ENCODE data around the gene ASIC4.

ASIC4 gene

DNA sequence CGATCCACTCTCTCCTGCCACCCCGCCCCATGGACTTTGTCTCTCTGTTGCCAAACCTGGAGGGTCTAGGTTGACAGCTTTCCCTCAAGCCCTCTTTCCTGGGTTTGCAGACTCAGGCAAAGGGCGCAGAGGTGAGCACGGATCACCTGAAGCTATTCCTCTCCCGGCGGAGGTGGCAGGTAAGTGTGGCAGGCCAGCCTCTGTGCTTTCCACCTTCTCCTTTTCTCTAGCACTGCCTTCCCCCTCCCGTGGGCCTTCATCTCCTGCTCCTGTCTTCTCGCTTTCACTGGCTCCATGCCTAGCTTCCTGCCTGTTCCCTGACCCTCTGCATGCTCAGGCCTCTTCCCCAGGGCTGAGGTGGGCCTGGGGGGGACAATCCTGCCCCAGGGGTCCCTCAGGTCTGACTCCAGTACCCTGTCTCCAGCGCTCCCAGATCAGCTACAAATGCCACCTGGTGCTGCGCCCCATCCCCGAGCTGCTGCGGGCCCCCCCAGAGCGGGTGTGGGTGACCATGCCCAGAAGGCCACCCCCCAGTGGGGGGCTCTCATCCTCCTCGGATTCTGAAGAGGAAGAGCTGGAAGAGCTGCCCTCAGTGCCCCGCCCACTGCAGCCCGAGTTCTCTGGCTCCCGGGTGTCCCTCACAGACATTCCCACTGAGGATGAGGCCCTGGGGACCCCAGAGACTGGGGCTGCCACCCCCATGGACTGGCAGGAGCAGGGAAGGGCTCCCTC is 31.4 kb upstream of the ASIC4 start:
- no peak for DNase-seq

DNA sequence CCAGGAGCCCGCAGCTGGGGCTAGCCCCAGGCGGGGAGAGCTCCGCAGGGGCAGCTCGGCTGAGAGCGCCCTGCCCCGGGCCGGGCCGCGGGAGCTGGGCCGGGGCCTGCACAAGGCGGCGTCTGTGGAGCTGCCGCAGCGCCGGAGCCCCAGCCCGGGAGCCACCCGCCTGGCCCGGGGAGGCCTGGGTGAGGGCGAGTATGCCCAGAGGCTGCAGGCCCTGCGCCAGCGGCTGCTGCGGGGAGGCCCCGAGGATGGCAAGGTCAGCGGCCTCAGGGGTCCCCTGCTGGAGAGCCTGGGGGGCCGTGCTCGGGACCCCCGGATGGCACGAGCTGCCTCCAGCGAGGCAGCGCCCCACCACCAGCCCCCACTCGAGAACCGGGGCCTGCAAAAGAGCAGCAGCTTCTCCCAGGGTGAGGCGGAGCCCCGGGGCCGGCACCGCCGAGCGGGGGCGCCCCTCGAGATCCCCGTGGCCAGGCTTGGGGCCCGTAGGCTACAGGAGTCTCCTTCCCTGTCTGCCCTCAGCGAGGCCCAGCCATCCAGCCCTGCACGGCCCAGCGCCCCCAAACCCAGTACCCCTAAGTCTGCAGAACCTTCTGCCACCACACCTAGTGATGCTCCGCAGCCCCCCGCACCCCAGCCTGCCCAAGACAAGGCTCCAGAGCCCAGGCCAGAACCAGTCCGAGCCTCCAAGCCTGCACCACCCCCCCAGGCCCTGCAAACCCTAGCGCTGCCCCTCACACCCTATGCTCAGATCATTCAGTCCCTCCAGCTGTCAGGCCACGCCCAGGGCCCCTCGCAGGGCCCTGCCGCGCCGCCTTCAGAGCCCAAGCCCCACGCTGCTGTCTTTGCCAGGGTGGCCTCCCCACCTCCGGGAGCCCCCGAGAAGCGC is 30.6 kb upstream of the ASIC4 start:
- DNase-seq = peak; percentile 33

DNA sequence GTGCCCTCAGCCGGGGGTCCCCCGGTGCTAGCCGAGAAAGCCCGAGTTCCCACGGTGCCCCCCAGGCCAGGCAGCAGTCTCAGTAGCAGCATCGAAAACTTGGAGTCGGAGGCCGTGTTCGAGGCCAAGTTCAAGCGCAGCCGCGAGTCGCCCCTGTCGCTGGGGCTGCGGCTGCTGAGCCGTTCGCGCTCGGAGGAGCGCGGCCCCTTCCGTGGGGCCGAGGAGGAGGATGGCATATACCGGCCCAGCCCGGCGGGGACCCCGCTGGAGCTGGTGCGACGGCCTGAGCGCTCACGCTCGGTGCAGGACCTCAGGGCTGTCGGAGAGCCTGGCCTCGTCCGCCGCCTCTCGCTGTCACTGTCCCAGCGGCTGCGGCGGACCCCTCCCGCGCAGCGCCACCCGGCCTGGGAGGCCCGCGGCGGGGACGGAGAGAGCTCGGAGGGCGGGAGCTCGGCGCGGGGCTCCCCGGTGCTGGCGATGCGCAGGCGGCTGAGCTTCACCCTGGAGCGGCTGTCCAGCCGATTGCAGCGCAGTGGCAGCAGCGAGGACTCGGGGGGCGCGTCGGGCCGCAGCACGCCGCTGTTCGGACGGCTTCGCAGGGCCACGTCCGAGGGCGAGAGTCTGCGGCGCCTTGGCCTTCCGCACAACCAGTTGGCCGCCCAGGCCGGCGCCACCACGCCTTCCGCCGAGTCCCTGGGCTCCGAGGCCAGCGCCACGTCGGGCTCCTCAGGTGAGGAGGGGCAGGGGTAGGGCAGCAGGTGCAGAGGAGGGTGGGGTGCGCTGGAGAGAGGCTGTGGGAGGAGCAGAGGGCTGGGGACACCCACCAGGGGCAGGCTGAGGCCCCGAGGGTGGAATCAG is 29.7 kb upstream of the ASIC4 start:
- DNase-seq = peak; percentile 33

DNA sequence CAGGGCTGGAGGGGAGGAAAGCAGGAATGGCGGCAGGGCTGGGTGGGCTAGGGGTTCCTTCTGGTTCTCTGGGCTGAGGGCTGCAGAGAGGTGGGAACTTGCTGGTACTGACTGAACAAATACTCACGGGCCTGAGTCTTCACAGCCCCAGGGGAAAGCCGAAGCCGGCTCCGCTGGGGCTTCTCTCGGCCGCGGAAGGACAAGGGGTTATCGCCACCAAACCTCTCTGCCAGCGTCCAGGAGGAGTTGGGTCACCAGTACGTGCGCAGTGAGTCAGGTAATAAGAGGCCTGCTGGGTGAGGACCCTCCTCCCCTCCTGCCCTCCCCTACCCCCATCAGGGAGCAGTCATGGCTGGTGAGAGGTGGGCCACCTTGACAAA is 29.1 kb upstream of the ASIC4 start:
- DNase-seq = no peak

DNA sequence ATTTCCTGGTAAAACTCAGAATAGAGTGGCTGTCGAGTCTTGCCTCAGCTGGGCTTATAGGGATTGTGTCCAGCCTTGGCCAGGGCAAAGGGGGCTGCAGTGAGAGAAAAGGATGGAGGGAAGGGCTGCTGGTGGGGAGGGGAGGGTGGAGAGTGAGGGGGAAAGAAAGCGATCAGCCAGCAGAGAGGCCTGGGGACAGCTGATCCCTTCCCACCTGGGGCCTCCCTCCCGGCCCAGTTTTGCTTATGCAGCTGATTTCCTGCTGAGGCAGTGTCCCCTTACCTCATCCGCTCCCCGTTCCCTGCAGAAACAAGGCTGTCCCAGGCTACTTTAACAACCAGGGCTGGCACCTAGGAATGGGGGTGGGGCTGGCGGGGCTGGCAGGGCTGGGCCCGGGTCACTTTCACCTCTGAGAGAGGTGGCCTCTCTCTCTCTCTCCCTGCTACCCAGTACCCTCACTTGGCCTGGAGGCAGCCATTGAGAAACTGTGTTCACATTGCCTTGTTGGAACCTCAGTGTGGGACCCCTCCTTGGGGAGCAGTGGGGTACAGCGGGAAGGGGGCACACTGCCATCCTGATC is 27.8 kb upstream of the ASIC4 start:
- peak; percentile 23 for DNase-seq

DNA sequence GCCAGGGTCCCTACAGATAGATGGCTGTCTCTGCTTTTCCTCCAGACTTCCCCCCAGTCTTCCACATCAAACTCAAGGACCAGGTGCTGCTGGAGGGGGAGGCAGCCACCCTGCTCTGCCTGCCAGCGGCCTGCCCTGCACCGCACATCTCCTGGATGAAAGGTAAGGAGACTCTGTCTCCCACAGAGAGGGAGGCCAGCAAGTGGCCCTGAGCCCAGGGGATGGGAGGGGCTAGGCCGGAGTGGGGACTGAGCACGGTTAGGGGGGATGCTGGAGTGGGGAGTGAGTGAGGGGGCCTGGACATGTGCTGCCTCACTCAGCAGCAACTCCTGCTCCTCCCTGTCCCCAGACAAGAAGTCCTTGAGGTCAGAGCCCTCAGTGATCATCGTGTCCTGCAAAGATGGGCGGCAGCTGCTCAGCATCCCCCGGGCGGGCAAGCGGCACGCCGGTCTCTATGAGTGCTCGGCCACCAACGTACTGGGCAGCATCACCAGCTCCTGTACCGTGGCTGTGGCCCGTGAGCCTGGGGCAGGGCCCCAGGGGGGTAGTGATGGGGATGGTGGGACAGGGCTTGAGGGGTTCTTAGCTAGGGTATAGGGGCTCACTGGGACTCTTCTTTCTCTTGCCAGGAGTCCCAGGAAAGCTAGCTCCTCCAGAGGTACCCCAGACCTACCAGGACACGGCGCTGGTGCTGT is 26.0 kb upstream of the ASIC4 start:
- no peak for DNase-seq

DNA sequence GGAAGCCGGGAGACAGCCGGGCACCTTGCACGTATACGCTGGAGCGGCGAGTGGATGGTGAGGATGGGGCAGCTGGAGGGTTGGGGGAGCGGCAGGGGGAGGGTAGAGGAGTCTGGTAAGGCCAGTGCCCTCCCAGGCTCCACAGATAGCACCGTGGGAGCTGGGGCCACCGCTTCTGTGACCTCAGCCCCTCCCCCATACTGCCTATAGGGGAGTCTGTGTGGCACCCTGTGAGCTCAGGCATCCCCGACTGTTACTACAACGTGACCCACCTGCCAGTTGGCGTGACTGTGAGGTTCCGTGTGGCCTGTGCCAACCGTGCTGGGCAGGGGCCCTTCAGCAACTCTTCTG is 25.5 kb upstream of the ASIC4 start:
- no peak for DNase-seq

DNA sequence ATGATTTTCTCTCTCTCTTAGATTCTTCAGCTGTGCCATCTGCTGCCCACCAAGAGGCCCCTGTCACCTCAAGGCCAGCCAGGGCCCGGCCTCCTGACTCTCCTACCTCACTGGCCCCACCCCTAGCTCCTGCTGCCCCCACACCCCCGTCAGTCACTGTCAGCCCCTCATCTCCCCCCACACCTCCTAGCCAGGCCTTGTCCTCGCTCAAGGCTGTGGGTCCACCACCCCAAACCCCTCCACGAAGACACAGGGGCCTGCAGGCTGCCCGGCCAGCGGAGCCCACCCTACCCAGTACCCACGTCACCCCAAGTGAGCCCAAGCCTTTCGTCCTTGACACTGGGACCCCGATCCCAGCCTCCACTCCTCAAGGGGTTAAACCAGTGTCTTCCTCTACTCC is 25.0 kb upstream of the ASIC4 start:
- DNase-seq = no peak

DNA sequence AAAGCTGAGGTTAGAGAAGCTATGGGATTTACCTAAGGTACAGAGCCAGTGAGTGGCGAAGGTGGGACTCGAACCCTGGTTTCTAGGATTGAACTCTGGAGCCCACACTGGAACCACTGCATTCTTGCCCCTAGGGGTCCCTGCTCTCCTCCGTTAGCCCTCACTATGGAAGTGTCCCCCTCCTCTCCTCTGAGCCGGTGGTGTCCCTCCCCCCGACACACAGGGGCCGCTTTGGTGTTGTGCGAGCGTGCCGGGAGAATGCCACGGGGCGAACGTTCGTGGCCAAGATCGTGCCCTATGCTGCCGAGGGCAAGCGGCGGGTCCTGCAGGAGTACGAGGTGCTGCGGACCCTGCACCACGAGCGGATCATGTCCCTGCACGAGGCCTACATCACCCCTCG is 24.1 kb upstream of the ASIC4 start:
- DNase-seq = no peak

DNA sequence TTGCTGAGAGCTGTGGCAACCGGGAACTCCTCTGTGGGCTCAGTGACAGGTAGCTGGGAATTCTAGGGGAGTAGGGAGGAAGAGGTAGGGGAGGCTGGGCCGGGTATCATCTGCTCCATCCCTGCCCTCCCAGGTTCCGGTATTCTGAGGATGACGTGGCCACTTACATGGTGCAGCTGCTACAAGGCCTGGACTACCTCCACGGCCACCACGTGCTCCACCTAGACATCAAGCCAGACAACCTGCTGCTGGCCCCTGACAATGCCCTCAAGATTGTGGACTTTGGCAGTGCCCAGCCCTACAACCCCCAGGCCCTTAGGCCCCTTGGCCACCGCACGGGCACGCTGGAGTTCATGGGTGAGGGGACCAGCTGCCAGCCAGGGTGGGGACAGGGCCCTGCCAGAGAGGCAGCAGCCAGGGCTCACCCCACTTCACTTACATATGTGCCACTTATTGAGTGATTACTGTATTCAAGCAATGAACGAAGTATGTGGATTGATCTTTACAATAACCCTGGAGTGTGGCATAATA is 23.6 kb upstream of the ASIC4 start:
- DNase-seq = no peak

DNA sequence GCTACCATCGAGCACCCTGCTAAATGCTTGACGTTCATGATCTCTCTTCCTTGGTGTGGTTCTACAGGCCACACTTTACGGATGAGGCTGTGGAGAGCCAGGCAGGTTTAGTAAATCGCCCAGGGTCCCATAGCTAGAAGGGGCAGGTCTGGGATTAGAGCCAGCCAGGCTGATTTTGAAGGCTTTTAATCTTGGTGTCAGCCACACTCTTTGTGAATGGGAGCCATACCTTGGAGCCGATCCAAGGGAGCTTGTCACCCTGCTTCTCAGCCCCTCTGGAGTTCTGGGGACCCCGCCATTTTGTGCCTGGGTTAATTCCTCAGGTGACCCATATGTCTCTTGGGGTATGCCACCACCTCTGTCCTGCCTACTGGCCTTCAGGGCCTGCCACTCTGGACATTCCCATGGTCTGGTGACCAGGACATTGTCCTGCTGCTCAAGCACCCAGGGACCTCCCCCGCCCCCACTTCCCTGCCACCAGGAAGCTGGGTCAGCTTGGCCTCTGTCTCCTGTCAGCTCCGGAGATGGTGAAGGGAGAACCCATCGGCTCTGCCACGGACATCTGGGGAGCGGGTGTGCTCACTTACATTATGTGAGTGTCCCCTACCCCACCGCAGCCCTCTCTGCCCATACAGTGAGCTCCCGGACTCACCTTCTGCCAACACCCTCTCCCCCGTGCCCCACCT is 22.9 kb upstream of the ASIC4 start:
- DNase-seq = no peak

DNA sequence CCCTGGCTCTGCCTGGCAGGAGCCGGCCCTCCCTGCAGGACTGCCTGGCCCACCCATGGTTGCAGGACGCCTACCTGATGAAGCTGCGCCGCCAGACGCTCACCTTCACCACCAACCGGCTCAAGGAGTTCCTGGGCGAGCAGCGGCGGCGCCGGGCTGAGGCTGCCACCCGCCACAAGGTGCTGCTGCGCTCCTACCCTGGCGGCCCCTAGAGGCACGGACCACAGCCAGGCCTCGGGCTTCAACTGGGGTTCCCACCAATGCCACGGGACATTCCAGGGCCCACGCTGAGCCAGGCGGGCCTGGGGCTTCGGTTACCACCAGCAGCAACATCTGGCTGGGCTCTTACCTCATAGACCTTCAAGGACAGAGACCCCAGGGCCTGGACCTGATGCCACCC is 21.7 kb upstream of the ASIC4 start:
- no peak for DNase-seq

DNA sequence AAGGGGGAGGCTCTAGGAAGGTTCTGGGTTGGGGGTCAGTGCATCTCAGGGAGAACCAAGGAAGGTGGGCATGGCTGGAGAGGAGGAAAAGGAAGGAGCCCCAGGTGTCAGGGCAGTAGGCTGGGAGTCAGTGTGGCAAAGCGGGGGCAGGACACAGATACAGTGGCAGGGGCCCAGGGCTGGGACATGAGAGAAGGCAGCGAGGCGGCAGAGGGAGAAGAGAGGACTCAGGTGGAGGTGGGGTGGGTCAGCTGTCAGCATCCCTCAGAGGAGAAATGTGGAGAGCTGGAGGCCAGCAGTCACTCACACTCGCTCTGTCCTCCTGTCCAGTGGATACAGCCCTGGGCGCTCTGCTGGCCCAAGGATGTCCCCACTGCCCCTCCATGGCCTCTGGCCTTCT is 21.2 kb upstream of the ASIC4 start:
- DNase-seq = no peak

DNA sequence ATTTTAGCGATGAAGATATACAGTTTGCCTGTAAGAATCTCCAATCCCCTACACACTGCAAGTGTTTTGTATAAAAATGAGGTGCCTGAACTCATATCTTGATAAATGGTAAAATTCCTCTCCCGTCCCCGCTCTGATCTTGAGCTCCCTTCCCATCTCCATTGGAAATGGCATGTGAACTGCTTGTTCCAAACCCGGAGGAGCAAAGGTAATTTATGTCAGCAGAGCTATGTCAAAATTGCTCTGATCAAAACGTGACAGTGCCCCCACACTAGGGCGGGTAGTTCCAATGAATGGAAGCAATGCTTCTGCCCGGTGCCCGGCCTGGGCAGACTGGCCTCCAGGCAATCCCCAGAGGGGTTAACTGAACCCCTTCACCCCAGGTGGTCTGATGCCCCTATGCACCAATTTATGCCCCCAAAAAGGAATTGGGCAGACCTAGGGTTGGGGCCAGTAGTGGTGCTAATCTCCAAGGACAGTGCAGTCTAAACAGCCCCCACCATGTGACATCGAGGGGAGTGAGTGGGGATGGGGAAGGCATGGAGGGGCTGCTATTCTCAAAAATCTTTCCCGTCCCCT is 19.2 kb upstream of the ASIC4 start:
- no peak for DNase-seq

DNA sequence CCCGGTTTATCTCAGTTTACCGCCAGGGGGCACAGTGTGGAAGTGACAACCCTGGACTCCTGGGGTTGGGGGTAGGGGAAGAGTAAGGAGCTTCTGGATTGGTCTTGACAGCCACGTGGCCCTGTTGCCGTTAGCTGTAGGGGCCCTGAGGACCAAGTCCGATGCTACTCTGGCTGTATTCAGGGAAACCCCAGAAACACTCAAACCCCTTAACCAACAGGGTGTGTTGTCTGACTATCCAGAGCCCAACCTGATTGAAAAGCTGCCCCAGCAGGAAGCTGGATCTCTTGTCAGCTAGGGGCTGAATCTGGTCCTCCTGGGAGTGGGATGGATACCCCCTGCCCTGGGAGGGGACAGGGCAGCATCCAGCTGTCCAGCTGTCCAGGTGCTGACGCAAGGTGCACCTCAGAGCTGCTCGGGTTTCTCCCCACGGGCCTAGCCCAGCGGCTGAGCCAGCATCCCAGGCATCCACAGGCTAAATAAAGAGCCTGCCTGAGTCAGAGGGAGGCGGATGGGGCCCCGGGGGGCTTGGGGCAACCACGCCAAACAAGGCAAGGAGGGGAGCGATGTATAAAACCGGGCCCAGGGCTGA is 18.7 kb upstream of the ASIC4 start:
- peak; percentile 76 for DNase-seq

DNA sequence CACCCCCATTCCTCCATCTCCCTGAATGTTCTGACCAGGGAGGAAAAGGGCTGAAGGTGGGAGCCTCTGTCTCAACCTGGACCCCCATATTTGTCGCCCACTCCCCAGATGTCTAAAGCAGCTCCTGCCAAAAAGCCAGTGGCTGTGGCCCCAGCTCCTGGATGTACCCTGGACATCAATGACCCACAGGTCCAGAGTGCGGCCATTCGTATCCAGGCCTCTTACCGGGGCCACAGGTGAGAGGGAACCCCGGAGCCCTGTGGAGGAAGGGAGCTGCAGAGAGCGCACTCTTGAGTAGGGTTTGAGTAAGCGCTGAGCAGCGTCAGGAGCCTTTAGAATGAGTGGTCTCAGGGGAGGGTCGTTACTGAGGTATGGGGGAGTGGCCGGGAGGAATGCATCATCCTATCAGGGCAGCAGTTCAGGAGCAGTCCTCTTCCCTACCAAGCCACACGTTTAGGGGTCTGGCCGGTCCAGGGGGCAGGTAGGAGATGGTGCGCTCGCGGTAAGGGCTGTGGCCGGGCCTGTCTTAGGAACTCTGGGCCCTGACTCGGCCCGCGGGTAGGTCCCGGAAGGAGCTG is 17.9 kb upstream of the ASIC4 start:
- DNase-seq = peak; percentile 41

DNA sequence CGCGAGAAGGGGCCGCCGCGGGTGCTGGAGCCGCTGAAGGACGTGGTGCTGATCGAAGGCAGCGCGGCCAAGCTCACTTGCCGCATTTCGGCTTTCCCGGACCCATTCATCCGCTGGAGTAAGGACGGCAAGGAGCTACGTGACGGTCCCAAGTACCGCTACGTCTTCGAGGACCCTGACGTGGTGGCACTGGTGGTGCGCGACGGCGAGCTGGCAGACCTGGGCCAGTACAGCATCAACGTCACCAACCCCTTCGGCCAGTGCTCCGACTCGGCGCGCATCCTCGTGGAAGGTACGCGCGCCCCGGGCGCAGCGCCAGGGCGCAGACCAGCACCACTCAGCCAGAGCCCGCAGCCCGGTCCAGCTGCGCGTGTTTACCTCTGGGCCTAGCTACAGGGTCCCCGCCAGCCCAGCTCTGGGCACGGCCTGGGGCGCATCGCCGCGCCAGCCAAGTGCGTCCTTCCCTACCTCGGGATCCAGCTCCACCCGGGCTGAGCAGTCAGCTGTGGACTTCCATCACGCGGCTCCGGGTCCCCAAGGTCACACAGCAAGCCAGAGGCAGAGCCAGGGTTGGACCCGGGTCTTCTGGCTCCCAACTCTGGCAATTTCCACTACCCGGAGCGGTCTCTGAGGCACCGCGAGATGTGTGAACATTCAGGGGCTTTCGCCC is 17.3 kb upstream of the ASIC4 start:
- peak; percentile 41 for DNase-seq

DNA sequence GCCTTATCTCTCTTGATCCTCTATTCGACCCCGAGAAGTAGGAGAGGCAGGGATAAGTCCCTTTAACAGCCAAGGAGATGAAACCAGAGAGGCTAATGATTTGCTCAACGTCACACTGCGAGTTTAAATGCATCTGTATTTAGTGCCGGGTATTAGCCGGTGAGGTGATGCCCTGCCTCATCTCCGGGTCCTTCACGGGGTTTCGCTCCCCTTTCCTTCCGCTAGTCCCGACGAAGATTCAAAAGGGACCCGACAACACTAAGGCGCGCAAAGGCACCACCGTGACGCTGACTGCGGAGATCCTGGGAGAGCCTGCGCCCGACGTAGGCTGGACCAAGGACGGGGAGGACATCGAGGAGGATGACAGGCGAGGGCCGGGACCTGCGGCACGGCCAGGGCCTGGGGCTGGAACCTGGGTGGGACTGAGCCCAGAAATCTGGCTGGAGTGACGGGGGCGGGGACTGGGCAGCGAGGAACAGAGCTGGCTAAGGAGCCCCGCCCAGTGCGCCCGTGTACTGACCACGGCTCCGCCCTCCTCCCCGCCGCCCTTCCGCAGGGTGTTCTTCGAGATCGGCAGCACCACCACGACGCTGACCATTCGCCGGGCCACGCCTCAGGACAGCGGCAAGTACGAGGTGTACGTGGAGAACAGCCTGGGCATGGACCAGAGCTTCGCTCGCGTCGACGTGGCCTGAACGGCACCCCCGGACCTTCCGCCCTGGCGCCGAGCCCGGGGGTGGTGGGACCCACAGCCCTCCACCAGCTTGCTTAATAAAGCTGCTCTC is 16.6 kb upstream of the ASIC4 start:
- peak; percentile 40 for DNase-seq
